ENCODE data around the gene SNRPD3.
"Not testable (repeated sequence)": the region's sequence is repeated elsewhere in the genome, so short reads cannot be mapped to it uniquely, and the experiment has no call there.

Gene SNRPD3

DNA sequence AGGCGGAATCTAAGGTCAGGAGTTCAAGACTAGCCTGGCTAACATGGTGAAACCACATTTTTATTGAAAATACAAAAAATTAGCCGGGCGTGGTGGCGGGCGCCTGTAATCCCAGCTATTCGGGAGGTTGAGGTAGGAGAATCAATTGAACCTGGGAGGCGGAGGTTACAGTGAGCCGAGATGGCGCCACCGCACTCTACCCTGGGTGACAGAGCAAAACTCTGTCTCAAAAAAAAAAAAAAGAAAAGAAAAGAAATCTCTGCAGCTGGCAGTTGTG is 37.7 kb downstream of the SNRPD3 start:
- not testable (repeated sequence) for DNase-seq

GRCh38 chr22:24593836-24594568 is 38.2 kb downstream of the SNRPD3 start:
- DNase-seq: no peak

DNA sequence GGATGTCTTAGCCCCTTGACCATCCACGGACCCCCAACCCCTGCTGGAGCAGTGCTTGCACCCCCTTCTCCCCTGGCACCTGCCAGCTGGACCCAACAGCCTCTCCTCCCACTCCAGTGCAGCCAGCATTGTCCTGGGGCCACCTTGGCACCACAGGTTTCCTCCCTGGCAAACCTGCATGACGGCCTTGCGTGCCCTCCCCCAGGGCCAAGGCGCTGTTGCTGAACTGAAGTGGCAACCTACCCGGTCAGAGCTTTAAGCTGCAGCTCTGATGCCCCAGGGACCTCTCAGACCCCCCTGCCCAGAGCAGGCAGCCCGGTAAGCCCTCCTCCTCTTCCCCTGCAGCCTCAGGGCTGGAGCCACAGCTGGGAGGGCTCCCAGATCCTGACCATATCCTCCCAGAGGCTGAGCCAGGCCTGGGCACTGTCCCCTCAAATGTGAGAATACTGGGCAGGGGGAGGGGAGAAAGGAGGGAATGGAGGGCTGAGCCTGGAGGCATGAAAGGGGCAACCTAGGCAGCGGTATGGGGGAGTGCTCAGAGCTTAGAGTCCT is 38.8 kb downstream of the SNRPD3 start:
- DNase-seq: no peak

GRCh38 chr22:24595228-24595627 is 39.4 kb downstream of the SNRPD3 start:
- no peak for DNase-seq

DNA sequence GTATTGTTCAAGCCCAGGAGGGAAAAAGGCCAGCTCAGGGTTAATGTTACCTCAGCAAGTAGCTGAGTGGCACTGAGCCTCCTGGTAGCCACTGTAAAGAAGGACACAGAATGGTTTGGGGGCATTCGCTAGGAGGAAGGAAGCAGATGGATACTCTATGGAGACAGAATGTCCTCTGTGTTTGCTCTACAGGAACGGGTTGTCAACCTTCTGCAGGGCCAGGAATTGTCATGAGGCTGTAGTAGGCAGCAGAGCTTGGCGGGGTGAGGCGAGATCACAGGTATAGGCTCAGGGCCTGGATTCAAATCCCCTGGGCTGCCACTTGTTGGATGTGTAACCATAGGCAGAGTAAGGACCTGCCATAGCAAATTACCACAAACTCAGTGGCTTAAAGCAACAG is 40.1 kb downstream of the SNRPD3 start:
- DNase-seq: no peak

- DNase-seq: not testable (repeated sequence)
These were observed 41.3 kb downstream of the SNRPD3 start for GRCh38 chr22:24597076-24597475.

DNA sequence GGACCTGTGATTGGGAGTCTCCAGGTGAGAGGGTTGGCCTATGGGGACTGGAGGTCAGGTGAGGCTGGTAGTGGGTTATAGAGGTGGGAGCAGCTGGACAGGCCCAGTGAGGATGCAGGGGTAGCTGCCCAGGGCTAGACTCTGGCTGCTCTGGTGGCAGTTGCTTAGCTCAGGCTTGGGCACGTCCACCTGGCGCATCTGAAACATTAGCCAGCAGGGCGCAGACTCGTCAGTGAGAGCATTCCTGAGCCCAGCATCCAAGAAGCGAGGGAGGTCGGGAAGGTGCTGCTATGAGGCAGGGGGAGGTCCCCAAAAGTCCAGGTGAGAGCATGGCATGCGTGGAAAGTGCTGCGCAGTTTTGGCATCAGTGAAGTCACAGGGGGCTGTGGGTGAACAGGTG is 43.7 kb downstream of the SNRPD3 start:
- DNase-seq: no peak

GRCh38 chr22:24599958-24600715 is 44.3 kb downstream of the SNRPD3 start:
- not testable (repeated sequence) for DNase-seq

DNA sequence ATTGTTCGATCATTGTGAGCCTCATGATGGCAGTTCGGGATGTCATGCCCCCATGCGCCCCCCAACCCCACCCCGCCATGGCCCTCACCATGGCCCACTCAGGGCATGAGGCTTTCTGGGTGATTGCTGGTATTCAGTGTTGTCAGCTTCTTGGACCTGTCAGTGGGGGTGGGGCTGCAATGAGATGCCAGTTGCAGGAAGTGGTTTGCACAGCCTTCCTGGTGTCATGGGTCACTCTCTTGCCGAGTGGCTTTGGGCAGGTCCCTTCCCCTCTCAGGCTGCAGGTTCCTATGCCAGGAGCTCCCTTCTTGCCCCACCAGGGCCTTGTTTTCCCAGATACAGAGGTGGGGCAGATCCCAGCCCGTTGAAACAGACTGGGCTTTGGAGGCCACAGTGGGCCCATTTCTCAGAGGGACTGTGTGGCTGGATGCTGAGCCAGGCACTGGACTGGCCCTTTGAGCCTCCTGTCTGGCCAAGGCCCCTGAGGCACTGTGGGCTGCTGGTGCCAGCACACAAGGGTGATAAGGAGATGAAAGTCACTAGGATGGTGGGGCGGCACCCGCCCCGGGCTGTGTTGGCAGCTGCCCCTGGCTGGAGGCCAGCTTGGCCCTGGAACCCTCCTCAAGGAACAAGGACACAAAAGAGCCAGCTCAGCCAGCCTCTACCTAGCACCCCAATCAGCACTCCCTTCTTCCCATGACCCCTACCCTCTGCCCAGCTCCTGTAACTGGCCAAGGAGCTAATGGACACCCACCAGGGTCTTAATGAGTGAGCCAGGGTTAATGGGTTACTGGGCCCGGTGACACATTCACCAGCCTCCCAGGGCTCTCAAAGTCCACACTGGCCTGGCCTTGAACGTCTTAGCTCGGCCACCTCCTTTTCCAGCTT is 45.7 kb downstream of the SNRPD3 start:
- DNase-seq: peak; percentile 60 to 73

DNA sequence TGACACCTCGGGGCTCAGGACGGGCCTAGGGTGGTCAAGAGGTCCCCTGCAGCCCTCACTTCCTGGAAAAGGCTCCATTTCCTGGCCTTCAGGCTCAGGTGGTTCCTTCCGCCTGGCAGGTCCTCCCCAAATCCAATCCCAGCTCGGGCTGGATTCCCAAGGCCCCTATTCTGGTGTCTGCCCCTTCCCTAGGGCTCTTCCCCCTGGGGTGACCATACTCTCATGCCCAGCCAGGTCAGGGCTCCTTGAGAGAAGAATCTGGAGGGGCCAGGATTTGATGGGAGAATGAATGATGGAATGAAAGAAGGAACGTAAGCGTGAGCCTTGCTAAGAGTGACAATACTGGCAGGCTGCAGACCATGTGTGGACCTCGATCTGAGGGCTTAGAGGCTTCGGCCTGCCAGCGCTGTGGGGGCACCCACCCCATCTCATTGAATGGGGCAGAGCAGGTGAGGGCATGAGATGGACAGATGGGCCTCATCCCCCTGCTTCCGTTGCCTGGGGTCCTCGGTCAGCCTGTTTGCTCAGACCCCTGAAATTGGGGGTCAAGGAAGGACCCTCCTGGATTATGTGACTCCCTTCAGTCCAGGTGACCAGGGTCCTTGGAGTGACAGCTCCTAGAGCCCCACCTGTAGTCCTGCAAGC is 46.4 kb downstream of the SNRPD3 start:
- DNase-seq: not testable (repeated sequence)

DNA sequence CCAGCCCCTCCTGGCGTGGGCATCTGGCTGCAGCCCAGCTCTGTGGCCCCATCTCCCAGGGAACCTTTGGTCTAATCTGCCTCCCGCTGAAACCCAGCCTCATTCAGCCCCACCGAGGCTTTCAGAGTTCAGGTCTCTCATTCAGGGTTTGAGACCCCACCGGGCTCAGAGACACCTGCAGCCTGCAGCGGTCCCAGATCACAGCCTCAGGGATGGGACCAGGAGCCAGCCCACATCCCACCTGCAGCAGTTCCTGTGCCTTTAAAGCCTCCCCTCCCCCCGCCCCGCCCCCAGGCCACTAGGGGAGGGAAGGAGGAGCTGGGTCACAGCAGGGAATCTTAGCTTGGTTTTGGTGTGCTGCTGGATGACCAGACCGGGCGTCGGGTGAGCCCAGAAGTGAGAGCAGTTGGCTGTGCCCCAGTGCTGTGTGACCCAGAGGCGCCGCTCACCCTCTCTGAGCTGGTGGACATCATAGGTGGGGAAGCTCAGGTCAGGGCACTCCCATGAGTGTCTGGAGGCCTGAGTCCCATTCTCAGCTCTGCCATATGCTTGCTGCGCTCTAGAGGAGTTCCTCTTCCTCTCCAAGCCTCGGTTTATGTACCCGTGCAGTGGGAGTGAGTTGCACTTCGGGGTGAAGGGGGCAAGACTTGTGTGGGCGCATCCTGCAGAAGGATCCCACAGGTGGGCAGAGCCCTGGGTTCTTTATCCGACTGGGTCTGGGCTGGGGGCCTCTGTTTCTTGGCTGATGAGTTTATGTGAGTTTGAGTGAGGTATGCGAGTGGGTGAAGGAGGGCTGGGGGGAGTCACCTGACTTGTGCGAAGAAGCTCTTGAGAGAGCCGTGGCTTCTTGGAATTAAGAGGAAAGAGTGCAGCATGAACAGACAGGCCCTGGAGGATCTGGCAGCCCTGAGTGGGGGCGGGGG is 47.3 kb downstream of the SNRPD3 start, which contains the start of gene GGT1:
GGT1 (plus strand) TSS at position 347 of the 923 bp plus-strand sequence. CDS start 7,889 bp downstream, outside the sequence.
- DNase-seq: not testable (repeated sequence)

DNA sequence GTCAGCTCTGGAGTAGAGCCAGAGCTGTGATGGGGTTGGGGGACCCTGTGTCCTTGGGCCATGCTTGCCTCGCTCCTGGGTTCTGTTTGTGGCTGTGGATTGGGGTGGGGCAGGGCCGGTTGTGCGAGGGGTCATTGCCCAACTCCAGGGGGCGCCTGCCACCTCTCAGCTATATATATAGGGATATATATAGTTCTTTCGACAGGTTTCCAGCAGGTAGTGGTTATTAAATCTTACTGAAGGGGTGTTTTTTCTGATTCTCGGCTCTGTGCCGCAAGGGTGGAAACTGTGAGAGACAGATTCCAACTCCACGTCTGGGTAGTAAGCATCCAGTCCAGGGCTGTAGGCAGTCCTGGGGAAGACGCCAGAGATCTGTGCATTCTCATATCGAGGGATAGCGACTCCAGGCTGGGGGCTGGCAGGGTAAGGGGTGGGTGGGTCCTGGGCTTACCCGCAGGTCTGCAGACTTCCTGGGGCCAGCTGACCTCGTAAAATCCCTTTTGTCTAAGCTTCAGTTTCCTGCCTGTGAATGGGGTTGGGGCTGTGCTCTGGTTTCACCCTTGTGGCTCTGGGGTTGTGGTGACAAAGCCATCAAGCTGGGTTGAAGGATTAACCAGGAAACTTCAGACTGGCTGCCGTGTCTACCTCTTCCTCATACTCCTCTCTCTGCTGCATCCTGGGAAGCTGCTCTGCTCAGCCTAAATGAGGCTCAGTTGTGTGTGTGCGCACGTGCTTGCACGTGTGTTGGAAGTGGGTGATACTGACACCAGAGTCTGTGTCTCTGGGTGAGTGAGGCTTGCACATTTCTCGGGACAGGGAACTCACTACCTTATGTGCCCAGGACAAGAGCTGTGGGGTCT is 48.2 kb downstream of the SNRPD3 start:
- DNase-seq: peak; percentile 18 to 19

GRCh38 chr22:24606340-24606739 is 50.5 kb downstream of the SNRPD3 start:
- not testable (repeated sequence) for DNase-seq

DNA sequence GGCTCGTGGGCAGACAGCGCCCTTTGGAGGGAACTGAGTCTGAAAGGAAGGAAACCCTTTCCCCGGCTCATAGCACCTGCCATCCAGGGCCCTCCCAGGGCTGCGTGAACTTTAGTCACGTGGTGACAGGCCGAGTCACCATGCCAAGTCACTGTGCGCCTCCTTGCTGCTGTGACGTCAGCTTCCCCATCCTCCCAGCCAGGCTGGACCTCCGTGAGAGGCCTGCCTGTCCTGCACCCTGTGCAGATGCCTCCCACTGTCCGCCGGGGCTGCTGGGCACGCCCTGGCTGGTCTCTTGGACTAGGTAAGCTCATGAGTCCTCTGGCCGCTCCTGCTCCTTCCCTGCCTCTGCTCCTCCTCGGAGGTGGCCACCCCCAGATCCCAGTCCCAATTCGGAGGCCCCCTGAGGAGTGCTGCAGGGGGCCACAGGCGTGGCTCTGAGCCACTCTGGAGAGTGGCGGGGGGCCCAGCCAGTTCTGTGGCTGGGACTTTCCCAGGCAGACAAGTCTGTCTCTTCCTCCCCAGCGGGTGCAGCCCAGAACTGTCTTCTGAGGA is 51.7 kb downstream of the SNRPD3 start:
- DNase-seq: not testable (repeated sequence)

- DNase-seq: not testable (repeated sequence)
These were observed 52.5 kb downstream of the SNRPD3 start for GRCh38 chr22:24608327-24608726.

GRCh38 chr22:24609888-24610287 is 54.1 kb downstream of the SNRPD3 start:
- not testable (repeated sequence) for DNase-seq

GRCh38 chr22:24614794-24615193 is 59.0 kb downstream of the SNRPD3 start:
- DNase-seq: not testable (repeated sequence)

DNA sequence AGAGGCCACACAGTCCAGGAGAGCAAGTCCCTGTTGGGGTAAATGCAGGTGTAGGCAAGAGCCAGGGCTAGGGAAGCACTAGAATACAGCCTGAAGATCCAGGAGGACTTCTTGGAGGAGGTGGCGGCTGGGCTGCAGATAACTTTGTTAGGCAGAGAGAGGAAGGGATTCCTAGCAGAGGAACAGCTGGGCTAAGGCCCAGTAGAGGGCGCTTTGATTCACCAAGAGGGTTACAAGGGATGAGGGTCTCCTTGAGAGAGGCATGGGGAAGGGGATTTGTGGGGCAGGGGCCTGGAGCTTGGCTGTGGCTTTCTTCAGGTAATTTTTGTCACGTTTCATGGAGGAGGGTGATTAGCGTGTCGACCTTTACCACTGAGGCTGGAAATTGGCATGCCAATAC is 65.4 kb downstream of the SNRPD3 start:
- not testable (repeated sequence) for DNase-seq

- DNase-seq: not testable (repeated sequence)
These were observed 66.8 kb downstream of the SNRPD3 start for GRCh38 chr22:24622596-24622995.
